Ishikawa (cell line): ENCODE data around the gene TINCR.

Experiments used
- FOXM1 ChIP-seq: IDR thresholded peaks from 2 replicates; pipeline ENCODE4 v1.6.1; 2012; ENCODE audit warnings: low read depth, borderline replicate concordance
- MAX ChIP-seq: IDR thresholded peaks from 2 replicates; pipeline ENCODE4 v1.6.1; 2012
- ZBTB7A ChIP-seq: IDR thresholded peaks from 2 replicates; pipeline ENCODE4 v1.6.1; 2012; ENCODE audit warnings: low read depth

- TF ChIP-seq ZBTB7A (no peak), MAX (no peak), FOXM1 (no peak)
Observed at GRCh38 chr19:5561559-5561958, 6.2 kb downstream of the TINCR start.
